Measurements from ENCODE around the gene DCK.
"Not testable (repeated sequence)": the region's sequence is repeated elsewhere in the genome, so short reads cannot be mapped to it uniquely, and the experiment has no call there.

The DCK gene
- 63.3 to 74.4 reads per million in 2 donors for total RNA-seq

DNA sequence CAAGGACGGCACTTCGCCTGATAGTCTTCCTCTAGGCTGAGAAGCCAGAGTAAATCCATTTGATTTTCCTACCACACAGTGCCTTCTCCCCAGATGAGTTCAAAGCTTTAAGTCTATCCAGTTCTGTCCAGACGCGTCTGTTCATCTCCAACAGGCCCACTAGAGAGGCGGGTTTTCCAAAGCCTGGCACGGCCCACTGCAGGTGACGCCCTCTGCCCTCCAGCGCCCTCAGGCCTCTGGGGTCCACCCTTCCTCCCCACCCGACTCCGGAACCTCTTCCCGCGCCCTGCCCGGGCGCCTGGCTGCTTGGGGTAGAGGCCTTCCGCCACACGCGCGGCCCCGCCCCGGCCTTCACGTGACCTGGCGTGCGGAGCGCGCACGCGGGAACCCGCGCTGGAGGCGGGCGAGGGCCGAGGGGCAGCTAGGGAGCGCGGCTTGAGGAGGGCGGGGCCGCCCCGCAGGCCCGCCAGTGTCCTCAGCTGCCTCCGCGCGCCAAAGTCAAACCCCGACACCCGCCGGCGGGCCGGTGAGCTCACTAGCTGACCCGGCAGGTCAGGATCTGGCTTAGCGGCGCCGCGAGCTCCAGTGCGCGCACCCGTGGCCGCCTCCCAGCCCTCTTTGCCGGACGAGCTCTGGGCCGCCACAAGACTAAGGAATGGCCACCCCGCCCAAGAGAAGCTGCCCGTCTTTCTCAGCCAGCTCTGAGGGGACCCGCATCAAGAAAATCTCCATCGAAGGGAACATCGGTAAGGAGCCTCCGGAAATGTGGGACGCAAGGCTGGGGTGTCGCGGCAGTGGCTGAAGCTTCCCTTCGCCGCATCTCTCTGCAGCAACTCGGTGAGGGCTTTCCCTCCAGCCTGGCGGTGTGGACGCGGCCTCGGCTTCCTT is at the start of gene DCK:
Gene DCK (plus strand): TSS at position 469 of the 888 bp plus-strand sequence. CDS start 187 bp downstream, at position 656.
- DNase-seq: peak; percentile 83

DNA sequence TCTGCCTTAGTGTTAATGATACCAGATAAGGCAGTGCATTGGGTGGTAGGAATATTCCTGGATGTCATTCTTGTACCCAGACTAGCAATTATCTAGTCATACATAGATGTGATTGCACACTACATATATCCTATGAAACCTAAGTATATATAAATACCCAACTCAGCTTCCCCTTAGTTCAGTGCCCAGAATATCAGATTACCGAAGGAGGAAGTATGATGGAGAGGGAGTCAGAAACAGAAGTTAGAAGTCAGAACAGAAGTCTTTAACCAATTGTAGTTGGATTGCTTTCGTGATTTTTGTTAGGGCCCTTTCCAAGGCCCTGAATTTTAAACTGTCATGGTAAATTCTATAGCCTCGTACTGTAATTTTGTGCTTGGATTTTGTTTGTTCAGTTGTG is 48.4 kb upstream of the DCK start:
- no peak for DNase-seq

DNA sequence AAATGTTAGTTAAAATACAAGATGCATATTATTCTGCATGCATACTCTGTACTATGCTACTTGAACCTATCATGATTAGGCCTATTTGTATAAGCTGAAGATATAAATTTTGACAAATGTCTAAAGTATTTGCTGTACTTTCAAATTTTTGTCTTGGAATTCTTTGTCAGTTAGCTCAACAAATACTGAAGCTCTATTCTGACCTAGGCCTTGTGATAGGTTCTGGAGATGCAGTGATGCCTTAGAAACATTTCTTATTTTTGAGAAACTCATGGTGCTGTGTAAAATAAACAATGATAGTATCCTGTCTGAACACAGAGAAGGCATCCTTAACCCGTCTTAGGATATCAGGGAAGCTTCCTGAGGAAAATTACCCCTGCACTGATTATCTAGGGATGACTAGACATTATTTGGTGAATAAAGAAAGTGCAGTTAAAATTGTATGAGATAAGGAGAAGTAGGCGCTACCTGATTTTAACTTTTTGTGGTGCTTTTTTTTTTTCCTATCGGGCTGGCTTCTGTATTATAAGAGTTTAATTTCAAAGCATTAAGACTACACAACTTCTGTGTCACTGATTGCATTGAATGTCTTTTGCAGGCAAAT is 47.9 kb upstream of the DCK start:
- no peak for DNase-seq

DNA sequence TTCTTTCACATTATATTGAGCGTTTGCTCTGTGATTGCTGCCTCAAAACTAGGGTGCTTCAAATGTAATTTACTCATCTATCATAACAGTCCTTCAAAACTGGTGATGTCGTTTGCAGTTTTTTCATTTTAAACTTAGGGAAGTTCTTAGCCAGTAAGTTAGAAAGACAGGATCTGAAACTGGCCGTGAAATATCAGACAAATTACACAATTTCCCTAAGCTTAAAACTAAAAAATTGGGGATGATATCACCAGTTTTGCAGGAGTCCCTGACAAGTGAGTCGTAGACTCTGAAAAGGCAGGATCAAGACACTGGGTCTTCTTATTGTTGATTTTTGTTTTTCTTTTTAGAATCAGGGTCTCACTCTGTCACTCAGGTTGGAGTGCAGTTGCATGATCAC is 46.5 kb upstream of the DCK start:
- no peak for DNase-seq

DNA sequence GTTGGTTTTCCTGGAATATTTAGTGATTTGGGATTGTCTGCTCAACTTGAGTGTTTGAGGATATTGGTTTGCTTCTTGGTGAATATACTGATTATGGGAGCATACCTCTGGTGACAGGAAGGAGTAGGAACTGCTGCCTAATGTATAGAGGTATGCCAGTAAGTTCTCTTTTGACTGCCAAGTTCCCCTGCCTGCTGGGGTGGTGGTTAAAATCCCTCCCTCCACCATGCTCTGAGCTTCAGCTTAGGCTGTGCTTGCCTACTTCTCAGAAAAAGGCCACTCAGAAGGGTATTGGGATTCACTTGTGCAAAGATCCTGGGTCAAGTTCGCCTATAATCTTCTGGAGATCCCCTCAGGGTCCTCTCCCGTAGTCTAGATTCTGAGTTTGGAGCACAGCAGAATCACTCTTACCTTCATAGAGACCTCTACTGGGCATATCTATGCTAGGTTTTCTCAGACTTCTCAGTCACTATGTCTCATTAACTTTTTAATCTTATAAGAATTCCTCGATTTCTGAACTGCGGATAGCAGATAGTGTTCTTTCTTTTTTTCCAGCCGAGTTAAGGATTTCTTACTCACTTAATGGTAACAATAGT is 44.7 kb upstream of the DCK start:
- DNase-seq: no peak

DNA sequence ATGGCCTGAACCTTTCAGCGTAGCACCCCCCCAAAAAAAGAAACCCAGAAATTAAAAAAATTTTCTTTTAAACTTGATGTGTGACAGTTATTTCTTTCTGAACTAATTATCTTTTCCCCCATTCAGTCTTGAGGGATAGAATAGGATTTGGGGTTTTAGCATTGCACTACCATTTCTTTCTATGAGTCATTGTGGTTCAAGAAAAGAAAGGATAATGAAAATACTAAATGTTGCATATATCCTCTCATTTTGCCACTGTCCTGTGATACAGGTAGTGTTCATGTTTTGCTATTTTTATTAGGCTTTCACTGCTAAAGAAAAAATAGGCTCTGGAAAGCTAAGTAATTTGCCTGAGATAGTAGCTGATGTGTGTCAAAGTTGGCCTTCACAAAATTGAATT is 39.4 kb upstream of the DCK start:
- DNase-seq: no peak

DNA sequence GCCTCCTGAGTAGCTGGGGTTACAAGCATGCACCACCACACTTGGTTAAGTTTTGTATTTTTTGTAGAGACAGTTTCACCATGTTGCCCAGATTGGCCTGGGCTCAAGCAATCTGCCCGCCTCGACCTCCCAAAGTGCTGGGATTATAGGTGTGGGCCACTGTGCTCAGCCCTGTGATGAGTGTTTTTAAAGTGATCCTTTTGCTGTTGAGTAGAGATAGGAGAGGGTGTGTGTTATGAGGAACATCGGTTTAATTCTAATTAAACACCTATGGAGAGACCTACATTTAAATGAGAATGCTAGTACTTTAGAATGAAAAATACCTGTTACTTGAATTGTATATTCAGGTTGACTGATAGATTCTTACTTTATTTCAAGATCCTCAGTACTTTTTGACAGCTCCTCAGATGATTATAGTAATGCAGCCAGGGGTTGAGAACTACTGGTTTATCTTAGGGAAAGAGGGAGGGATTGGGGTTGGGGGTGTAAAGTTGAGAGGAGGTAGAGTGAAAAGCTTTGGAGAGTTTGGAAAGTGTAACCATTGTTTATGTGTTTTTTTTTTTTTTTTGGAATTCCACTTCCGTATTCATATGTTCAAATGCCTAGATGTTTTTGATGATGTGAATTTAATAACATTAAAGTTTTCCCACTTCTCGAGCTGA is 36.8 kb upstream of the DCK start:
- no peak for DNase-seq

DNA sequence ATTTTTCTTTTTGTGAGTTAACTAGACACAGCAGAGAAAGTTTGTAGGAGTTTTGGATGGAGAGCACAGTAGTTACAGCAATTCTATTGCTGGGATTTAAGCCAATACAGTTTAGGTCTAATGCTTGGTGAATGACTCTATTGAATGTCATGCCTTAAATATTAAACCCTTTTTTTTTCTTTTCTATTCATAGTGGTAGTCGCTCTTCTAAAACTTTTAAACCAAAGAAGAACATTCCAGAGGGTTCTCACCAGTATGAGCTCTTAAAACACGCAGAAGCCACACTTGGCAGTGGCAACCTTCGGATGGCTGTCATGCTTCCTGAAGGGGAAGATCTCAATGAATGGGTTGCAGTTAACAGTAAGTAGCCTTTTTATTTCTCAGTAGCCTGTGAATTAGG is 34.8 kb upstream of the DCK start:
- no peak for DNase-seq

DNA sequence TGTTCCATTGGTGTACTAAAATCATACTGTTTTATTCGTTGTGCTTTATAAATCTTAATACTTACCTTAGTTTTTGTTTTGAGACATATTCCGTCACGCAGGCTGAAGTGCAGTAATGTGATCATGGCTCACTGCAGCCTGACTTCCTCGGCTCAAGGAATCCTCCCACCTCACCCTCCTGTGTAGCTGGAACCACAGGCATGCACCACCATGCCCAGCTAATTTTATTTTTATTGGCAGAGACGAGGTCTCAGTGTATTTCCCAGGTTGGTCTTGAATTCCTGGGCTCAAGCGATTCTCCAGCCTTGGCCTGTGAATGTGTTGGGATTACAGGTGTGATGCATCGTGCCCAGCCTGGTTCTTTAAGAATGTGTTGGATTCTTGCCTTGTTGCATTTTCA is 24.4 kb upstream of the DCK start:
- no peak for DNase-seq

DNA sequence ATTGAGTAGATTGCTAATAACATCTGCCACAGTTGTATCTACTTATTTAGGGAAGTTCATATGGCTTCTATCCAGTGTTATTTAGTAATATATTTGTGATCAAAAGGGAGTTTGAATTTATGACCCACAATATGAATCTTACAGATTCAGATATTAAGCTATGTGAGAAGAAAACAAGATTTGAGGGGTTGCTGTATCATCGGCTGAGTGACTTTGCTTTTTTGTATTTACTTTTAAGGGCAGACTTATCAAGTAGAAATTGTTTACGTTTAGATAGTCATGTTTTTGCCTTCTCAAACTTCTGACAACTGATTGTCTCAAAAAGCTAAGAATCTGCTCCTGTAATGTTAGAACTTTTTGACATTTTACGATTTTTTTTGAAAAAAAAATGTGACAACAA is 17.2 kb upstream of the DCK start:
- DNase-seq: no peak

DNA sequence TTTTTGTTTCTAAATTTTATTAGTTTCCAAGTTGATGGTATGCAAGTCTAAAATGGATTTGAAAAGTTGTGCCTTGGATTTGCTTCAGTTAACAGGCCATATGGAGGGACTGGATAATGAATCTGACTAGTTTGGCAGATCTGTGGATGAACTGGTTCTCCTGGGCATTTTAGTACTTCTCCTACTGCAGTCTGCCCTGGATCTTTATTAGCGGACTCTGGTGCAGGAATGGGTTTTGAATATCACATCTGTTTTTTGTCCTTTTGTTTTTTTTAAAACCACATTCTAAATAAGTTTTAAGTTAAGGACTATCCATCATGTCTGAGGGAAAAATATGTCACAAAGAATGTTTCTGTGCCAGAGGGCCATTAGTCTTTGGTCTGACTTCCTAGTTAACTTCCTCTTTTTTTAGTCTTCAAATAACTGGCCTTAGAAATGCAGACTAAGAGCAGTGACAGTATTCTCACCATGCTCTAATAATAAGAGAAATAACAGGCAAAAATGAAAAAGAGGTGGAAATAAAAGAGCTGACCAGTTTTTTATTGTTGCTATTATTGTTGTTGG is 13.9 kb upstream of the DCK start:
- DNase-seq: no peak

DNA sequence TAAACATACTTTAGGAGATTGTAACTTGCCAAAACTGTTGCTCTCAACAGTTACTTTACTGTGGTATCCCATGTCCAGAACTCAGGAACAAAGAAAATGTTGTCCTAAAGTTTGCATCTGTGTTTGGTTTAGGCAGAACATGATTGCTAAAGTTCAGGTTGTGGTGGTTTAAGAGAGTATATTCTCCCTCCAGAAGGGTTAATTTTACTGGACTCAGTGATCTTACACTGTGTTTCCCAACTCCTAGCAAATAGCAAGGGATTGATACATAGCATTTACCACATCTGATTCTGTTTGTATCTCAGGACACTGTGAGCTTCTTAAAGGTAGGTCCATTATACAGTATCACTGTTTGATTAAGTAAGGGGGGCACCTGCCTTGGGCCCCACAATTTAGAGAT is 13.3 kb upstream of the DCK start:
- no peak for DNase-seq

DNA sequence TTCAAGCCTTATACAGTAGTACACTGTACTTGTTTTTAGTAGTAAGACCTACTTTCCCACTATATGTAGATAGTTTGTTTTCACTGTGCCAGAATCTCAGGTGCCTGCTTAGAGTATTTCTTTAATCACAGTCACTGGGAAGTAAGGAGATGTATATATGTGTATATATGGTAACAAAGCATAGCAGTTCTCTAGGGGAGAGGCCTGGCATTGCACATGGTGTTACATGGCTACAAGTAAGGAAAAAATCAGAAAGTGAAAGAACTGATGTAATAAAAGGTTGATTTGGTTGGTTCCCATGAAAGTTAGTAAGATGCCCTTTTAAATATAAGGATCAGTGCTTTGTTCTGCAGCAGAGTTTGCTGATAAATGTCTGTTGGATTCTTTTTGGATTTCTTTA is 9.3 kb upstream of the DCK start:
- DNase-seq: no peak

DNA sequence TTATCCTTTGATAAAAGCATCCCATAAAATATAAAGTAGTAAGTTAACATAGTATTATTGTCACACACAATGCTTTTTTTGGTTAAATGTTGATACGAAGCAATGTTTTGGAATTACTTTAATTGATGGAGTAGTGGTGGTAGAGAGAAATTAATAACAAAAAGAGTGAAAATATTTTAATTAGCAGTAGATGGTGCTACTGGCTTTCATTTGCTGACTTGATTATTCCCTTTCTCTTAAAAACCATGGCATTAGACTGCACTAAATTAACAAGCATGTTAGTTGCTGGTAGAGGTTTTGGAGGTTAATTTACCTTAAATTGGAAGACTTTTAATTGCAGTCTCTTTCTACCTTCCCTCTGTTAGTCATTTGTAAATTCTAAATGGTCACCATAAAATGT is 8.9 kb upstream of the DCK start:
- no peak for DNase-seq

DNA sequence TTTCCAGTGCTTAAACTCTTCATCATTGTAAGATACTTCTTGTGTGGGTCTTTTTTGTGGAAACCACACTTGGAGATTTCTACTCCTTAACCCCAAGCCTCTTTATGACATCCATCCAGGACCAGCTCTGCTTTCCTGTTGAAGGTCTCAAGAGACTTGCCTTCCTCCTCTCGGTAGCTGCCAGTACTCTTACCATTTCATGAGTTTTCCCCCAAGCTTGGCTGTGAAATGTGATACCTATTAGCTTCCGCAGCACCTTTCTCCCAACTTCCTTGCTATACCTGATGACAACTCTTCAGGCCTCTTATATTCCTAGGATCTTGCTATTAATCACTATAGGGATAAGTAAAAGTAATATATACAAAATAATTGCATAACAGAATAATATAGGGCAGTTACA is 1.9 kb upstream of the DCK start:
- no peak for DNase-seq

DNA sequence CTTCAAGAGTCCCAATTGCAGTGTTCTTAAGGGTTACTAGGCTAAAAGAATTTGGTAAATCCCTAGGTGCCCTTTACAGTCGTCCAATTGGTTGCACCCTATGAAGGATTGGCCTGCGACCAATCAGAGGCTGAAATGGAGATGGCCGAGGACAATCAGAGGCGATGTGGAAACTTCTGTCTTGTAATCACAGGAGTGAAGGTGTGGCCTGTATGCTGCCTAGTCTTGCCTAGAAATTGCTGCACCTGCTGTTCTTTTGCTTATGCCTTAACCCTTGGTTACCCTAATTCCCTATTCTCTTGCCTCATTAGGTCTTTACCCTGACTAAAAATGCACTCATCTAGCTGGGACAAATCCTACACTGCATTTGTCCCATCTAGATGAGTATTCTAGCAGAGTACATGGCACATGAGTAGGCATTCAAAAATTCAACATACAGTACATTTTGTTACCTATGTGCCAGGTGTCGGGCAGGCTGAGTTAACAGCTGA is 1.0 kb upstream of the DCK start:
- no peak for DNase-seq

DNA sequence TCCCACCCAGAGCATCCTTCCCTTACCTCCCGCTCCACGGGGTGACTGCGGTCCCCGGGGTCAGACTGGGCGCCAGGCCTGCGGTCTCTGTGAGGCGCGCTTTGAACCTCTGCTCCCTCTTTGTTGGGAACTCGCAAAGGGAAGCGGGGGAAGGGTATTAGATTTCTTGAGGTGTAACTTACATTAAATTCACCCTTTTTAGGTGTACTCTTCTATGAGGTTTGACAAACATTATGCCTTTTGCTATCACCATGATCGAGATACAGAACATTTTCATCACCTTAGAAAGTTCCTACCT is 569 bp downstream of the DCK start:
- peak; percentile 22 for DNase-seq

DNA sequence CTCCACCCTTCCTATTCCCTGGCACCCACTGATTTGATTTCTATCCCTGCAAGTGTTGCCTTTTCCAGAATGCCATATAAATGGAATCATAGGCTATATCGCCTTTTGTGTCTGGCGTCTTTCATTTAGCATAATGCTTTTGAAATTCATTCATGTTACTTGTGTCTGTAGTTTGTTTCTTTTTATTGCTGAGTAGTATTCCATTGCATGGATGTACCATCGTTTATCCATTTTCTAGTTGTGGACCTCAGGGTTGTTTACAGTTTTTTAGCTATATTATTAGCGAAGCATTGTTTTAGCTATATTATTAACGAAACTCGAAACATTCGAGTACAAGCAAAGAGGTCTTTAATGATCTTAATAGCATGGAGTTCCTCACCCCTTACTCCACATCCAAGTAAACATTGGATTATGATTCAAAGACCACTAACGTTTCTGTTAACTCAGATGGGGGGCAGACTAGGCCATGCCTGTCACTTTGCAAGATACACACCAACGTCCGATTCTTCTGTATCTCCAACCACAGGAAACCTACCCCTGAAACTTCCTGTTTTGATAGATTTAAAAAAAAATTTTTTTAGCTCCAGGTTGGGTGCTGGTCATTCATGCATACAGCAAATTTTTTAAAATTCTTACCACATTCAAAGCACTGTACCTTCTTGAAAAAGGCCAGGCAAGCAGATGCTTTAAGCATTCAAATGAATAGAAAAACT is 1.1 kb downstream of the DCK start:
- DNase-seq: no peak

DNA sequence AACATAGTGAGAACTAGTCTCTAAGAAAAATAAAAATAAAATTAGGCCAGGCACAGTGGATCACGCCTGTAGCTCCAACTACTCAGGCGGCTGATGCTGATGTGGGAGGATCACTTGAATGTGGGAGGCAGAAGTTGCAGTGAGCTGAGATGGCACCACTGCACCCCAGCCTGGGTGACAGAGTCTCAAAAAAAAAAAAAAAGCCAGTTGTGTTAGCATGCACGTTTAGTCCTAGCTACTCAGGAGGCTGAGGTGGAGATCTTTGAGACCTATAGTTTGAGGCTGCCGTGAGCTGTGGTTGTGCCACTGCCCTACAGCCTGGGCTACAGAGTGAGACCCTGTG is 2.5 kb downstream of the DCK start:
- no peak for DNase-seq

DNA sequence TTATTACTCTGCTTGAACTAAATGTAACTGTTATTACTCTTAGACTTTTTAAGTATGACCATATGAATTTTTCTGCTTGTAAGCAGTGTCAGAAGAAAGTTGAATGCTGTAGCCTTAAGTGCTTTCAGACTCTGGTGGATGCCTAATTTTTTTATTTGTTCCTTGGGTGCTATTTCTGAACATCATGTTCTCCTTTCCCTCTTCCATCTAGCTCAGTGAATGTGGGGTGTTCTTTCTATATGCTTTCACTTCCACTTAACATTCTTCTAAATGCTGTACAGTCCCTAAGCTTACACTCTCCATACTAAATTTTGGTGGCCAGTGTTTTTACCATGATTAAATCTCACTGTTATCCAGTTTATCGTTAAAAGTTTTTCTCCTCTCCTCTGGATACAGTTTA is 3.6 kb downstream of the DCK start:
- no peak for DNase-seq

DNA sequence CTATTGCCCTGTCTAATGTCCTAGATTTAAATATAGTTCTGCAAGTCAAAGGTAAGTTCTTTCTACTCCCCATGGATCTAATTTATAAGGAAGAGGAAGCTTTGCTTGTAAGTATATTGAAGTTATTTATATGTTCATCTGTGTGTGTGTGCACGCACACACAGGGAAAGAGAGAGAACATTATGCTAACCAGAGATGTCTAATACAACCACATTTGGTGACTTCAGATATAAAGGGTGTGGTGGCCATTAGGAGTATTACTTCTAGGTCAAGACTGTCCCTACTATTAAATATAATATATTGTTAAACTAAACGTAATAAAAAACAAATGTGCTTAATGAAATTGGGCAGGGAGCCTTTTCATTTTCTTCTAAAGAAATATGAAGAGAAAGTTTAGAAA is 4.1 kb downstream of the DCK start:
- DNase-seq: no peak

DNA sequence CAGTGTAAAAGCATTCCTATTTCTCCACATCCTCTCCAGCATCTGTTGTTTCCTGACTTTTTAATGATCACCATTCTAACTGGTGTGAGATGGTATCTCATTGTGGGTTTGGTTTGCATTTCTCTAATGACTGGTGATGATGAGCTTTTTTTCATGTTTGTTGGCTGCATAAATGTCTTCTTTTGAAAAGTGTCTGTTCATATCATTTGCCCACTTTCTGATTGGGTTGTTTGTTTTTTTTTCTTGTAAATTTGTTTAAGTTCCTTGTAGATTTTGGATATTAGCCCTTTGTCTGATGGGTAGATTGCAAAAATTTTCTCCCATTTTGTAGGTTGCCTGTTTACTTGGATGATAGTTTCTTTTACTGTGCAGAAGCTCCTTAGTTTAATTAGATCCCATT is 6.2 kb downstream of the DCK start:
- not testable (repeated sequence) for DNase-seq

DNA sequence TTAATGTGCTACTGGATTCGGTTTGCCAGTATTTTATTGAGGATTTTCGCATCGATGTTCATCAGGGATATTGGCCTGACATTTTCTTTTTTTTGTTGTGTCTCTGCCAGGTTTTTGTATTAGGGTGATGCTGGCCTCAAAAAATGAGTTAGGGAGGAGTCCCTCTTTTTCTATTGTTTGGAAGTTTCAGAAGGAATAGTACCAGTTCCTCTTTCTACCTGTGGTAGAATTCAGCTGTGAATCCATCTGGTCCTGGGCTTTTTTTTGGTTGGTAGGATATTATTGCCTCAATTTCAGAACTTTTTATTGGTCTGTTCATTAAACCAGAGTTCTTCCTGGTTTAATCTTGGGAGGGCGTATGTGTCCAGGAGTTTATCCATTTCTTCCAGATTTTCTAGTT is 7.9 kb downstream of the DCK start:
- not testable (repeated sequence) for DNase-seq
